GM12878 (cell line): ENCODE measurements around the gene TUT4. TPM values are rescaled to one million over a fixed set of nuclear protein-coding genes. Genes with fewer than 3 reads are reported as not detected.

Experiments
- ATAC-seq: fragments of 200-7000 bp; cut with Tn5 transposase; 3 replicates; pipeline ENCODE4 v1.9.1; 2020; ENCODE audit warnings: mild to moderate bottlenecking, moderate library complexity
- BruUV-seq: library from RNA; stranded (reverse); fragments of 400-500 nt; replicated peaks from 2 replicates; lab custom pipeline; 2021; lab: Mats Ljungman, UMichigan
- CTCF ChIA-PET: fragments of 300-600 bp; sonication (Branson Sonifier 250); formaldehyde crosslinking; extraction: SDS; loops from one replicate; lab custom pipeline; 2021; ENCODE audit warnings: inconsistent platforms; lab: Yijun Ruan, JAX
- POLR2A ChIA-PET: fragments of 350-600 bp; formaldehyde crosslinking; extraction: SDS; loops from one replicate; lab custom pipeline; 2021; ENCODE audit warnings: inconsistent platforms; lab: Charles Lee
- RAD21 ChIA-PET: fragments of 300-600 bp; sonication (Branson Sonifier 250); formaldehyde crosslinking; loops from one replicate; lab custom pipeline; 2023; ENCODE audit warnings: antibody characterized with exemption; ENCODE audit not compliant: unreplicated experiment; lab: Charles Lee
- SMC1A ChIA-PET: fragments of 300-600 bp; sonication (Branson Sonifier 250); formaldehyde crosslinking; loops from one replicate; lab custom pipeline; 2023; ENCODE audit not compliant: unreplicated experiment, uncharacterized antibody; lab: Charles Lee
- DNase-seq: peaks from one replicate; pipeline ENCODE4 v3.0.0-alpha.2; 2011; ENCODE audit warnings: low read depth, low spot score
- FAIRE-seq: peaks from 3 replicates; lab custom pipeline; 2011; peaks lifted over from hg19 to GRCh38; lab: Jason Lieb, UNC
- H2AFZ ChIP-seq: 2 replicates; pipeline ENCODE4 v1.6.0; 2011; ENCODE audit warnings: low read depth, low read length, control low read depth; ENCODE audit not compliant: control insufficient read depth
- H3K27ac ChIP-seq: 2 replicates; pipeline ENCODE4 v1.5.1; 2011; ENCODE audit warnings: control low read depth; ENCODE audit not compliant: control insufficient read depth, insufficient read depth
- H3K27me3 ChIP-seq, 2 experiments: replicated peaks in 1 of 2; 2 replicates each; pipeline versions ENCODE4 v1.6.0 to v1.6.1; 2011; ENCODE audit warnings: low read length in 1 of 2; ENCODE audit not compliant: control insufficient read depth in 2 of 2, insufficient read depth in 2 of 2
- H3K36me3 ChIP-seq, 2 experiments: 2 replicates each; pipeline ENCODE4 v1.5.1; 2011; ENCODE audit warnings: low read length in 1 of 2; ENCODE audit not compliant: control insufficient read depth in 2 of 2, insufficient read depth in 2 of 2
- H3K4me1 ChIP-seq: 2 replicates; pipeline ENCODE4 v1.6.1; 2011; ENCODE audit warnings: mild to moderate bottlenecking, low read length, moderate library complexity, mixed read lengths; ENCODE audit not compliant: control insufficient read depth, insufficient read depth
- H3K4me2 ChIP-seq: 2 replicates; pipeline ENCODE4 v1.6.0; 2011; ENCODE audit warnings: control low read depth; ENCODE audit not compliant: control insufficient read depth, insufficient read depth
- H3K4me3 ChIP-seq: fragments of 200-600 bp; sonication (generic); 2 replicates; pipeline ENCODE4 v1.5.1; 2016
- H3K79me2 ChIP-seq: 2 replicates; pipeline ENCODE4 v1.6.0; 2011; ENCODE audit warnings: low read length; ENCODE audit not compliant: control insufficient read depth, insufficient read depth
- H3K9ac ChIP-seq: 2 replicates; pipeline ENCODE4 v1.8.0; 2011; ENCODE audit warnings: low read length, control low read depth, mixed read lengths; ENCODE audit not compliant: control insufficient read depth, insufficient read depth
- H3K9me3 ChIP-seq: replicated peaks from 3 replicates; pipeline ENCODE4 v1.5.1; 2011; ENCODE audit warnings: mild to moderate bottlenecking, low read length; ENCODE audit not compliant: control insufficient read depth, insufficient read depth
- H4K20me1 ChIP-seq: 2 replicates; pipeline ENCODE4 v1.6.0; 2011; ENCODE audit not compliant: control insufficient read depth, insufficient read depth
- BHLHE40 ChIP-seq, 2 experiments: fragments of 450-650 bp in 1 of 2; IDR thresholded peaks; 2 replicates each; pipeline ENCODE4 v1.6.1; 2011 to 2017; ENCODE audit warnings: low read depth in 2 of 2, borderline replicate concordance in 1 of 2, improper control_type of control experiment in 1 of 2, low read length in 1 of 2, mild to moderate bottlenecking in 1 of 2
- CBX3 ChIP-seq: fragments of 200-600 bp; sonication (generic); IDR thresholded peaks from 2 replicates; pipeline ENCODE4 v1.6.1; 2016; ENCODE audit warnings: low read depth, borderline replicate concordance
- CHD4 ChIP-seq: fragments of 200-600 bp; sonication (generic); IDR thresholded peaks from 2 replicates; pipeline ENCODE4 v1.6.1; 2016; ENCODE audit warnings: mild to moderate bottlenecking
- CREB1 ChIP-seq: IDR thresholded peaks from 2 replicates; pipeline ENCODE4 v1.6.1; 2012; ENCODE audit warnings: low read depth, mild to moderate bottlenecking, inconsistent platforms
- DPF2 ChIP-seq: fragments of 450-650 bp; IDR thresholded peaks from 2 replicates; pipeline ENCODE4 v1.6.1; 2017; ENCODE audit warnings: mild to moderate bottlenecking
- ETV6 ChIP-seq, 2 experiments: fragments of 450-650 bp in 1 of 2; IDR thresholded peaks in 1 of 2; conservative IDR thresholded peaks in 1 of 2; 2 replicates each; pipeline ENCODE4 v1.6.1; 2014; ENCODE audit warnings: antibody characterized with exemption in 1 of 2, borderline replicate concordance in 1 of 2, low read depth in 1 of 2, mild to moderate bottlenecking in 1 of 2, moderate library complexity in 1 of 2
- FOS ChIP-seq: IDR thresholded peaks from 3 replicates; pipeline ENCODE4 v1.6.1; 2011; ENCODE audit warnings: borderline replicate concordance; ENCODE audit not compliant: insufficient read length; ENCODE audit errors: extremely low read depth
- FOXK2 ChIP-seq: fragments of 450-650 bp; IDR thresholded peaks from 2 replicates; pipeline ENCODE4 v1.6.1; 2017; ENCODE audit warnings: mild to moderate bottlenecking, moderate library complexity
- GATAD2B ChIP-seq: fragments of 450-650 bp; conservative IDR thresholded peaks from 2 replicates; pipeline ENCODE4 v1.6.1; 2017; ENCODE audit warnings: low read depth, mild to moderate bottlenecking, moderate library complexity
- NFYB ChIP-seq: IDR thresholded peaks from 2 replicates; pipeline ENCODE4 v1.6.1; 2011; ENCODE audit warnings: low read depth, mild to moderate bottlenecking, low read length, improper control_type of control experiment, moderate library complexity; ENCODE audit not compliant: insufficient read depth
- SP1 ChIP-seq: IDR thresholded peaks from one replicate; pipeline ENCODE4 v1.6.1; 2011; ENCODE audit warnings: low read depth, low read length
- SUZ12 ChIP-seq: fragments of 200-600 bp; sonication (generic); IDR thresholded peaks from one replicate; pipeline ENCODE4 v1.6.1; 2018; ENCODE audit warnings: antibody characterized with exemption, mild to moderate bottlenecking; ENCODE audit not compliant: unreplicated experiment
- TCF12 ChIP-seq: IDR thresholded peaks from 2 replicates; pipeline ENCODE4 v1.6.1; 2011; ENCODE audit warnings: low read depth, mild to moderate bottlenecking, low read length
- TCF7 ChIP-seq: IDR thresholded peaks from 2 replicates; pipeline ENCODE4 v1.6.1; 2014; ENCODE audit warnings: antibody characterized with exemption, borderline replicate concordance
- YBX1 ChIP-seq: fragments of 450-650 bp; IDR thresholded peaks from 2 replicates; pipeline ENCODE4 v1.6.1; 2016; ENCODE audit warnings: antibody characterized with exemption
- YY1 ChIP-seq: IDR thresholded peaks from 2 replicates; pipeline ENCODE4 v1.6.1; 2011; ENCODE audit warnings: low read depth, mild to moderate bottlenecking, low read length
- ZZZ3 ChIP-seq: IDR thresholded peaks from 2 replicates; pipeline ENCODE4 v1.6.1; 2011; ENCODE audit warnings: low read depth; ENCODE audit not compliant: control insufficient read depth, insufficient read length
- WGBS: methylation state at CpG from one replicate; pipeline ENCODE4 v1.1.6; 2016; ENCODE audit warnings: low lambda C conversion rate; ENCODE audit not compliant: insufficient replicate concordance, insufficient coverage; ENCODE audit errors: missing lambda C conversion rate; 5-methylcytosine and 5-hydroxymethylcytosine counted together
- in situ Hi-C: fragments of 300-500 bp; cut with MboI; formaldehyde crosslinking; loops from 9 replicates; pipeline ENCODE4 v1.14.3; 2018; ENCODE audit warnings: mixed read lengths
- intact Hi-C: fragments of 100-400 bp; cut with micrococcal nuclease; formaldehyde crosslinking; loops from one replicate; pipeline ENCODE4 v1.14.2; 2022; ENCODE audit not compliant: unreplicated experiment
- polyA plus RNA-seq, 11 experiments: library from polyadenylated mRNA; depleted of rRNA in 4 of 11; unstranded in 6 of 11; stranded (reverse) in 5 of 11; fragments of >200 nt; fragmentation: Nextera tagmentation in 4 of 11; fragmentation: Illumina TruSeq in 1 of 11; extraction: Ambion mirVana in 4 of 11; extraction: Trizol in 1 of 11; gene quantifications; 1 replicate in 1 of 11; 2 replicates in 10 of 11; pipeline versions ENCODE4 v1.2.1 to v1.2.3, GENCODE V29; 2011 to 2016; ENCODE audit warnings: inconsistent platforms in 2 of 11, missing spikeins in 2 of 11, low read depth in 1 of 11
- total RNA-seq, 4 experiments: library from RNA; depleted of rRNA in 3 of 4; stranded (reverse); fragments of >200 nt in 3 of 4; fragmentation: Illumina TruSeq in 1 of 4; extraction: Trizol in 1 of 4; gene quantifications; 2 replicates each; pipeline versions ENCODE4 v1.2.1 to v1.2.3, GENCODE V29; 2013 to 2021
- TF ChIP-seq, protein P1 (sequence below): IDR thresholded peaks from 2 replicates; pipeline ENCODE4 v1.6.1; 2011; ENCODE audit warnings: borderline replicate concordance, low read depth, mild to moderate bottlenecking, moderate library complexity, low read length; ENCODE audit not compliant: insufficient read depth, poor library complexity, severe bottlenecking
- TF ChIP-seq, protein P2 (sequence below): fragments of 450-650 bp; IDR thresholded peaks from 2 replicates; pipeline ENCODE4 v1.6.1; 2017; ENCODE audit warnings: mild to moderate bottlenecking, moderate library complexity

Gene TUT4
- total and polyA plus RNA-seq, 10 of the 15 experiments (the other 5 are each of a cell fraction or from before 2014, with no cell fraction given): 9.4 to 40.7 (median 27.6) TPM

DNA sequence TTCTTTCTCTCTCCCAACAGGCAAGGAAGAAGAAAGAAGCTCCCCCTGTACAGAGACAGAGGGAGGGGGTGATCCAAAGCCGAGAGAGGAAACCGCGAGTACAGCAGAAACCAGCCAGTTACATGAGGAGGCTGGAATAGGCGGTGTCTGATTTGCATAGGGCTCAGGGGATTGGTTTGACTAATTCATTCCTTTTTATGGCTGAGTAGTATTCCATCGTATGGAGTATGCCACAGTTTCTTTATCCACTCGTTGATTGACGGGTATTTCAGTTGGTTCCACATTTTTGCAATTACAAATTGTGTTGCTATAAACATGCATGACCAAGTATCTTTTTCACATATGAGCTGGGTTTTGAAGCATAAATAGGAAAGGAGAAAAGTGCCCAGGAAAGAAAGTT, 45.8 kb upstream of the TUT4 start (continued):
- TF ChIP-seq CHD4: no peak
- no peak for TF ChIP-seq CREB1
- no peak for TF ChIP-seq TCF7
- TF ChIP-seq YY1: no peak
- TF ChIP-seq CBX3: no peak

DNA sequence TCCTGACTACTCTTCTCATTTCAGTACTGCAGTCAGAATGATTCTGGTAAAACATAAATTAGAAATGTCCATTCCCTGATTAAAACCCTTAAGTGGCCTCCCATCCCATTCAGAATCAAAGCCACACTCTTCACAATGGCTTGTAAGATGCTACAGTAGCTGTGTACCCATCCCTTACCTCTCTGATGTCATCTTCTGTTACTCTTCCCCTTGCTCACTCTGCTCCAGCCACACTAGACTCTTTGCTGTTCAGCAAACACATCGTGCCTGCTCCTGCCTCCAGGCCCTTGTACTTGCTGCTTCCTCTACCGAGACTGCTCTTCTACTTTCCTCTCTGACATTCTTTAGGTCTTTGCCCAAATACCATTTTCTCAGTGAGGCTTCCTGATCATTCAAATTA, 45.0 kb upstream of the TUT4 start:
- no peak for ATAC-seq

More for the DNA sequence above, 45.0 kb upstream of the TUT4 start:
- Histone ChIP-seq H3K4me2 (no peak overlapping the region), H2AFZ (no peak overlapping the region), H3K79me2 (no peaks in the 10 kb centered on the region), H3K36me3 (no peaks in the 10 kb centered on the region), H3K9ac (no peak overlapping the region), H3K27me3 (peaks cover 1 to 4% of the 10 kb centered on the region in 2 experiments; a peak in 3 of 4 replicates), H3K4me3 (no peak overlapping the region), H3K4me1 (peaks cover 10% of the 10 kb centered on the region), H4K20me1 (no peaks in the 10 kb centered on the region), H3K9me3 (no peaks in the 10 kb centered on the region), H3K27ac (no peak overlapping the region)
- no TSS peak for BruUV-seq
- RAD21 ChIA-PET: no interaction called here
- FAIRE-seq: no peak
- WGBS: 63% methylated on average over 2 of the region's 2 CpGs
- TF ChIP-seq DPF2 (no peak), CHD4 (no peak), SUZ12 (no peak), BHLHE40 (IDR thresholded peaks at IDR 0.05; ENCODE audit: borderline replicate concordance in 1 of 2, low read depth in 2 of 2, low read length in 1 of 2) (no peak), ETV6 (conservative IDR thresholded peaks at IDR 0.05 in 1 of 2, IDR thresholded peaks at IDR 0.05 in 1 of 2; ENCODE audit: borderline replicate concordance in 1 of 2, low read depth in 1 of 2) (no peak), GATAD2B (no peak), SP1 (no peak), YBX1 (no peak), FOS (no peak), NFYB (no peak), FOXK2 (no peak), TCF12 (no peak), ZZZ3 (no peak)
- TF ChIP-seq, protein P1, sequence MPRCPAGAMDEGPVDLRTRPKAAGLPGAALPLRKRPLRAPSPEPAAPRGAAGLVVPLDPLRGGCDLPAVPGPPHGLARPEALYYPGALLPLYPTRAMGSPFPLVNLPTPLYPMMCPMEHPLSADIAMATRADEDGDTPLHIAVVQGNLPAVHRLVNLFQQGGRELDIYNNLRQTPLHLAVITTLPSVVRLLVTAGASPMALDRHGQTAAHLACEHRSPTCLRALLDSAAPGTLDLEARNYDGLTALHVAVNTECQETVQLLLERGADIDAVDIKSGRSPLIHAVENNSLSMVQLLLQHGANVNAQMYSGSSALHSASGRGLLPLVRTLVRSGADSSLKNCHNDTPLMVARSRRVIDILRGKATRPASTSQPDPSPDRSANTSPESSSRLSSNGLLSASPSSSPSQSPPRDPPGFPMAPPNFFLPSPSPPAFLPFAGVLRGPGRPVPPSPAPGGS: no peak
- TF ChIP-seq, protein P2, sequence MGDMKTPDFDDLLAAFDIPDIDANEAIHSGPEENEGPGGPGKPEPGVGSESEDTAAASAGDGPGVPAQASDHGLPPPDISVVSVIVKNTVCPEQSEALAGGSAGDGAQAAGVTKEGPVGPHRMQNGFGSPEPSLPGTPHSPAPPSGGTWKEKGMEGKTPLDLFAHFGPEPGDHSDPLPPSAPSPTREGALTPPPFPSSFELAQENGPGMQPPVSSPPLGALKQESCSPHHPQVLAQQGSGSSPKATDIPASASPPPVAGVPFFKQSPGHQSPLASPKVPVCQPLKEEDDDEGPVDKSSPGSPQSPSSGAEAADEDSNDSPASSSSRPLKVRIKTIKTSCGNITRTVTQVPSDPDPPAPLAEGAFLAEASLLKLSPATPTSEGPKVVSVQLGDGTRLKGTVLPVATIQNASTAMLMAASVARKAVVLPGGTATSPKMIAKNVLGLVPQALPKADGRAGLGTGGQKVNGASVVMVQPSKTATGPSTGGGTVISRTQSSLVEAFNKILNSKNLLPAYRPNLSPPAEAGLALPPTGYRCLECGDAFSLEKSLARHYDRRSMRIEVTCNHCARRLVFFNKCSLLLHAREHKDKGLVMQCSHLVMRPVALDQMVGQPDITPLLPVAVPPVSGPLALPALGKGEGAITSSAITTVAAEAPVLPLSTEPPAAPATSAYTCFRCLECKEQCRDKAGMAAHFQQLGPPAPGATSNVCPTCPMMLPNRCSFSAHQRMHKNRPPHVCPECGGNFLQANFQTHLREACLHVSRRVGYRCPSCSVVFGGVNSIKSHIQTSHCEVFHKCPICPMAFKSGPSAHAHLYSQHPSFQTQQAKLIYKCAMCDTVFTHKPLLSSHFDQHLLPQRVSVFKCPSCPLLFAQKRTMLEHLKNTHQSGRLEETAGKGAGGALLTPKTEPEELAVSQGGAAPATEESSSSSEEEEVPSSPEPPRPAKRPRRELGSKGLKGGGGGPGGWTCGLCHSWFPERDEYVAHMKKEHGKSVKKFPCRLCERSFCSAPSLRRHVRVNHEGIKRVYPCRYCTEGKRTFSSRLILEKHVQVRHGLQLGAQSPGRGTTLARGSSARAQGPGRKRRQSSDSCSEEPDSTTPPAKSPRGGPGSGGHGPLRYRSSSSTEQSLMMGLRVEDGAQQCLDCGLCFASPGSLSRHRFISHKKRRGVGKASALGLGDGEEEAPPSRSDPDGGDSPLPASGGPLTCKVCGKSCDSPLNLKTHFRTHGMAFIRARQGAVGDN: no peak
- TF ChIP-seq, all 136 proteins: peak for 0
- CTCF ChIA-PET: no interaction called here
- POLR2A ChIA-PET: no interaction called here
- intact Hi-C loops: no loop called here
- in situ Hi-C loops: no loop called here
- SMC1A ChIA-PET: interaction anchor here (0.5 kb wide), 1 partner anchor 9 kb away, joined by 3 read pairs; no protein-coding TSS in a partner anchor
- no peak for DNase-seq
